ENCODE data around the gene IGDCC3.

- no peak for TF ChIP-seq POLR2A (IDR thresholded peaks at IDR 0.05; ENCODE audit: extremely low read depth, insufficient read length)
- TF ChIP-seq, protein P1, sequence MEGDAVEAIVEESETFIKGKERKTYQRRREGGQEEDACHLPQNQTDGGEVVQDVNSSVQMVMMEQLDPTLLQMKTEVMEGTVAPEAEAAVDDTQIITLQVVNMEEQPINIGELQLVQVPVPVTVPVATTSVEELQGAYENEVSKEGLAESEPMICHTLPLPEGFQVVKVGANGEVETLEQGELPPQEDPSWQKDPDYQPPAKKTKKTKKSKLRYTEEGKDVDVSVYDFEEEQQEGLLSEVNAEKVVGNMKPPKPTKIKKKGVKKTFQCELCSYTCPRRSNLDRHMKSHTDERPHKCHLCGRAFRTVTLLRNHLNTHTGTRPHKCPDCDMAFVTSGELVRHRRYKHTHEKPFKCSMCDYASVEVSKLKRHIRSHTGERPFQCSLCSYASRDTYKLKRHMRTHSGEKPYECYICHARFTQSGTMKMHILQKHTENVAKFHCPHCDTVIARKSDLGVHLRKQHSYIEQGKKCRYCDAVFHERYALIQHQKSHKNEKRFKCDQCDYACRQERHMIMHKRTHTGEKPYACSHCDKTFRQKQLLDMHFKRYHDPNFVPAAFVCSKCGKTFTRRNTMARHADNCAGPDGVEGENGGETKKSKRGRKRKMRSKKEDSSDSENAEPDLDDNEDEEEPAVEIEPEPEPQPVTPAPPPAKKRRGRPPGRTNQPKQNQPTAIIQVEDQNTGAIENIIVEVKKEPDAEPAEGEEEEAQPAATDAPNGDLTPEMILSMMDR (IDR thresholded peaks at IDR 0.05; ENCODE audit: low read depth, low read length), result no peak
- TF ChIP-seq MYC (IDR thresholded peaks at IDR 0.05; ENCODE audit: low read depth, low read length), result no peak
- TF ChIP-seq MAX (IDR thresholded peaks at IDR 0.05; ENCODE audit: low read depth, low read length), result no peak
These were observed 50.0 kb downstream of the IGDCC3 start for GRCh38 chr15:65327651-65328393.

Data from NB4 (cell line).